OCI-LY7 (cell line): ENCODE data around the gene CREB3.

Experiments used
- EZH2phosphoT487 ChIP-seq: fragments of 200-600 bp; sonication (generic); IDR thresholded peaks from 2 replicates; pipeline ENCODE4 v1.6.1; 2018; ENCODE audit warnings: low read depth, borderline replicate concordance, mild to moderate bottlenecking, mixed run types, antibody characterized with exemption, low read length, moderate library complexity, mixed read lengths
- TF ChIP-seq, protein P1 (sequence below): fragments of 200-600 bp; sonication (generic); conservative IDR thresholded peaks from 2 replicates; pipeline ENCODE4 v1.5.1; 2014; ENCODE audit warnings: mild to moderate bottlenecking, antibody characterized with exemption, low read length, moderate library complexity, mixed read lengths

DNA sequence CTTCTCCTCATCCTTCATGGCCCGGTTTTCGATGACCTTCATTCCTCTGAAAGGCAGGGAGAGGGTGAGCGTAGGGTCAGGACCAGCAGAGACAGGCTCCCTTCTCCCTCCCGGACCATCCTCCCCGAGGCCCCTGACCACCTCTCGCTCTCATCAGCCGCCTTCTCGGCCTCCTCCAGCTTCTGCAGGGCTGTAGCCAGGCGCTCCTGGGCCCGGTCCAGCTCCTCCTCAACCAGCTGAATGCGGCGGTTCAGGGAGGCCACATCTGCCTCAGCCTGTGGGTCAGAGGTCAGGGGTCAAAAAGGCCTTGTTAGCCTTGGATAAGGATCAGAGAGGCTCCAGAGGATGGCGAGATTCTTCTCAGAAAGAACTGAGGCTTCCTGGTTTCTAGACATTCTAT lies 47.0 kb upstream of the CREB3 start:
- TF ChIP-seq, protein P1, sequence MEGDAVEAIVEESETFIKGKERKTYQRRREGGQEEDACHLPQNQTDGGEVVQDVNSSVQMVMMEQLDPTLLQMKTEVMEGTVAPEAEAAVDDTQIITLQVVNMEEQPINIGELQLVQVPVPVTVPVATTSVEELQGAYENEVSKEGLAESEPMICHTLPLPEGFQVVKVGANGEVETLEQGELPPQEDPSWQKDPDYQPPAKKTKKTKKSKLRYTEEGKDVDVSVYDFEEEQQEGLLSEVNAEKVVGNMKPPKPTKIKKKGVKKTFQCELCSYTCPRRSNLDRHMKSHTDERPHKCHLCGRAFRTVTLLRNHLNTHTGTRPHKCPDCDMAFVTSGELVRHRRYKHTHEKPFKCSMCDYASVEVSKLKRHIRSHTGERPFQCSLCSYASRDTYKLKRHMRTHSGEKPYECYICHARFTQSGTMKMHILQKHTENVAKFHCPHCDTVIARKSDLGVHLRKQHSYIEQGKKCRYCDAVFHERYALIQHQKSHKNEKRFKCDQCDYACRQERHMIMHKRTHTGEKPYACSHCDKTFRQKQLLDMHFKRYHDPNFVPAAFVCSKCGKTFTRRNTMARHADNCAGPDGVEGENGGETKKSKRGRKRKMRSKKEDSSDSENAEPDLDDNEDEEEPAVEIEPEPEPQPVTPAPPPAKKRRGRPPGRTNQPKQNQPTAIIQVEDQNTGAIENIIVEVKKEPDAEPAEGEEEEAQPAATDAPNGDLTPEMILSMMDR: no peak
- no peak for TF ChIP-seq EZH2phosphoT487
